GM18870 (cell line): Measurements from ENCODE around the gene NDST4.
A peak's percentile ranks its signal among the peaks of the same experiment; 100 is the strongest.

Experiments
- ATAC-seq: cut with Tn5 transposase; IDR thresholded peaks from one replicate; pipeline ENCODE4 v1.9.1; 2021; ENCODE audit warnings: moderate library complexity; ENCODE audit not compliant: unreplicated experiment

NDST4 gene

DNA sequence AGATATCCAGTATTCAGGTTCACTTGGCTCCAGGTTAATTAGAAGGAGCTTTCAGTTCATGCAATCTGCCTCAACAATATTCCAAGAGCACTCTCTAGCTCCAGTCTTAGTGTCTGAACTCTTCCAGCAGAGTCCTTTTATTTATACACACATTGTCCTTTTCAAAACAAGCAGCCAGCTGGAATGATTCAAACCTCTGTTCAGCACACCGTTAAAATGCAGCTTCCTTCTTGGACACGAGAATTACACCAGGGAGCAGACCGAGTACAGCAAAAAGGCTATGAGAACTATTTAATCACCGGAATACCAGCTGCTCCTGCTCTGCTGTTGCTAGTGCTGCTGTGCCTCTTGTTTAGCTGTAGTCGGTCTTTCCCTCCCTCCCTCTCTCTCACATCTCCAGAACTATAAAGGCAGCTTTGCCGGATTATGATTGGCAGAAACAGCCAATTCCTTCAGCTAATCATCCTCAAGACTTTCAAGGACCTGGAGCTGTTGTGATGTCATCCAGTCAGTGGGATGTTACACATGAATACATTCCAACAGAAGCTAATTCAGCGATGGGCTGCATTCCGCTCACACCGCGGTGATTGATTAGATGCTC, at the start of gene NDST4:
NDST4 (minus strand) TSS at position 115 of the 601 bp plus-strand sequence. CDS start 36,584 bp downstream, outside the sequence.
- no peak for ATAC-seq

DNA sequence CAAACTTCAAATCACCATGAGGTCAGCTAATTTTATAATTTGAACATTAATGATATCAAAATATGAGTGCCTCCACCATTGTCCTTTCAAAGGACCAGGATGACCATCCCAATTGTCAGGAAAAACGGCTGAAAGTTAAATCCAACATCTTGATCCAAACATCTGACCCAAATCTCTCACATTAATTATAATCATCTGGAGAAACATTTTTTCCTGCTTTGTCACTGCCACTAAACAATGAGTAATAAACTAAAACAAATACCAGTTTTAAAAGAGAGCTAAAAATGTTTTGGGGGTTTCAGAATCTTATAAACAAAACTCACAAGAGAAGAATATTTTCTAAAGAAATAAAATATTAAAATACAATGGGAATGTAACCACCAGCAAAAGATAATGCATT, 45.7 kb upstream of the NDST4 start:
- no peak for ATAC-seq

DNA sequence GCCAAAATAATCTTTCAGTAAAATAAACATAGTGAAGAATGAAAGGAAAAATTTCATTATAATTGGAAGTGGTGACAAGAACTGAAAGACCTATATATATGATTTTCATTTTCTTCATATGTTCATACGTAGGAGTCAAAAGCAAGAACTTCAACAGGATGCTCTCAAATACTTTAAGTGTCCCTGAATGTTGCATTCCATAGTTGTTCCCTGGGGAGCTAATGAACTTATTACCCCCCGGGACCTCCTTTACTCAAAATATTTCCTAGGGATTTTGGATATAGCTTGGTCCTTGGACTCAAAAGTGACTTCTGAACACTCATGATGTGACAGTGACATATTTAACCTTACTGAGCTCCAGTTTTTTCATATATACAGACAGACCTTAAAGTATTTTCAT, 44.9 kb upstream of the NDST4 start:
- no peak for ATAC-seq

GRCh38 chr4:115154826-115155225, 41.4 kb upstream of the NDST4 start:
- no peak for ATAC-seq

- no peak for ATAC-seq
Measured at GRCh38 chr4:115152965-115153364, 39.5 kb upstream of the NDST4 start.

DNA sequence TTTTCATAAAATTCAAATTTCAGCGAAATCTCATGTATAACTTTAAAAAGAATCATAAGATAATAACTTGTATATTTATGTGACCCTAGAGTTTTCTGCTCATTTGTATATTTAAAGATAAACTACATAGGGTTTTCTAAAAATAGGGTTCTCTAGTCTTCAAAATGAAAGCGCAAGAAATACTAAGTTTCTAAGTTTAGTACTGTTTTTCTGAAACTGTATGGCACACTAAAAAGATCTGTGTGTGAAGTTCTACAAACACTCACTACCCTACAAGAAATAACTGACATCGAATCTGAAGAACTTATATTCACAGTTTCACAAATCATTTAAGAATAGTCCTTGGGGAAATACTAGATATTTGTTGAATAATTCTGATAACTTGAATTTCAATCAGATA, 38.7 kb upstream of the NDST4 start:
- peak; percentile 65 for ATAC-seq

GRCh38 chr4:115149106-115149505, 35.7 kb upstream of the NDST4 start:
- no peak for ATAC-seq

GRCh38 chr4:115145393-115146160, 32.2 kb upstream of the NDST4 start:
- no peak for ATAC-seq

- no peak for ATAC-seq
Measured at GRCh38 chr4:115128037-115128436, 14.6 kb upstream of the NDST4 start.

DNA sequence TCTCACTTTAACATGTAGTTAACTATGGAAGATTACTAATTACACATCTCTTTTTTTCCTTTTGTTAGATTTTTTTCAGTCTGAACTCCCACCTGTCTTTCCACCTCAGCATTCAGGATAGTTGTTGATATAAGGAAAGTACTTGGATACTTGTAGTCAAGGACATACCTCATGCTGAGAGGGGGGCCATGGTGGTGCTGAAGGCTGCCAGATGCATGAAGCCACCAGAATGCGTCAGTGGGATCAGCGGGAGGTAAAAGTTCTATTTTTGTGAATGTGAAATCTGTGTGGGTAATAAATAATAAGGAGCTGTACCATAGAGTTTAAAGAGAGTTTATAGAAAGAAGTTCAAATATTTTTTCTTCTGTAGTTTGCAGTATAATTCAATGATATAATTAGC, 13.1 kb upstream of the NDST4 start:
- ATAC-seq: no peak

GRCh38 chr4:115121351-115122043, 8.1 kb upstream of the NDST4 start:
- no peak for ATAC-seq

DNA sequence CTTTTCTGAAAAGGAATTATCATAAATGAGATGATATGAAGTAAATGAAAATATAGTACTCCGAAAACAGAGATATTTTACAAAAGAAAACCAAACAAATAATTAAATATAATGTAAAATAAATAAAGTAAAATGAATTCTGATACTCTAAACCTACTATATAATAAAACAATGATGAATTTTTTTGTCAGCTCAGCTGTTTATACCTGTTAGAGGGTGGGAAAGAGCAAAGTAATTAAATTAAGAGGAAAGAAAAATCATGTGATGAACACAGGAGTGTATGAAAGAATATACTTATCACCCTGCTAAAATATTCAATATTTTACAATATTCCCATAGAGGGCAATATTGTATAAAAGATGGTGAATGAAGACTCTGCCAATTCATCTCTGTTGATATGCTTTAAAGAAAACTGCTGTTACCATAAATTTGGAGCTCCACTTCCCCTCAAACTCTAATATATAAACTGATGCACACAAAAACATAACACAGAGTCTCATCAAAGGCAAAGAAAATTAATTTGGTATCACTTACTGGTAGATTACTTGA, 6.5 kb upstream of the NDST4 start:
- ATAC-seq: no peak

GRCh38 chr4:115117651-115118050, 4.2 kb upstream of the NDST4 start:
- no peak for ATAC-seq

- ATAC-seq: no peak
Measured at GRCh38 chr4:115110191-115111181, 2.9 kb downstream of the NDST4 start.

DNA sequence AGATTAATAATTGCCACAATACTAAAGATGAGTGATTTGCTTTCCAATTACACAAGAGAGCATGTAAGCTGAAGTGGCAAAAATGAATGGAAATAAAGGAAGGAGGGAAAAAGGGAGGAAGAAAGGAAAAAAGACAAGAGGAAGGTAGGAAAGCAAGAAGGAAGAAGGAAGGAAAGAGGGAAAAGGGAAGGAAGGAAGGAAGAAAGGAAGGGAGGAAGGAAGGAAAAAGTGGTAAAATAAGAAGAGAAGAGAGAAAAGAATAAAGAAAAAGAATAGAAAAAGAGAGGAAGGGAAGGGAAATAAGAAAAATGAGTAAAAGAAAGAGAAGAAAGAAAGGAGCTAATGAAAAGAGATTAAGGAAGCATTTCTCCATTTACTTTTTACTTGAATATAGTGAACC, 4.6 kb downstream of the NDST4 start:
- ATAC-seq: no peak

- no peak for ATAC-seq
Measured at GRCh38 chr4:115107411-115107810, 6.0 kb downstream of the NDST4 start.

DNA sequence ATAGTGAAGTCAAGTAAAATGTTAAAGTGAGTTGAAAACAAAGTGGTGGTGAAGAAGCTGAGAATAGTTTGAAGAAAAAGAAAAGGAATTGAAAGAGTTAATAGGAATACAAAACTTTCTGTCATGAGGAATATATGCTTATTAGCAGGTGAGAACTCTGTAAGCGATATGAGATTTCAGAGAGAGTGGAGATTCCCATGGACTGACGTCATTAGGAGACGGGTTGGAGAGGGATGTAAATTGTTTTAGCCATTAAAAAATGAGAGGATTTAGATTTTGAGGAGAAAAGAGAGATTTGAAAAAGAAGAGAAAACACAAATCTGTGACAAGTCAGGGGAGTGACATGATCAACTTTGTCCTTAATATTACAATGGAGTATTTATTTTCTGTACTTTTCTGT, 11.7 kb downstream of the NDST4 start:
- ATAC-seq: no peak

- ATAC-seq: peak; percentile 76
Measured at GRCh38 chr4:115090483-115091075, 22.8 kb downstream of the NDST4 start.

DNA sequence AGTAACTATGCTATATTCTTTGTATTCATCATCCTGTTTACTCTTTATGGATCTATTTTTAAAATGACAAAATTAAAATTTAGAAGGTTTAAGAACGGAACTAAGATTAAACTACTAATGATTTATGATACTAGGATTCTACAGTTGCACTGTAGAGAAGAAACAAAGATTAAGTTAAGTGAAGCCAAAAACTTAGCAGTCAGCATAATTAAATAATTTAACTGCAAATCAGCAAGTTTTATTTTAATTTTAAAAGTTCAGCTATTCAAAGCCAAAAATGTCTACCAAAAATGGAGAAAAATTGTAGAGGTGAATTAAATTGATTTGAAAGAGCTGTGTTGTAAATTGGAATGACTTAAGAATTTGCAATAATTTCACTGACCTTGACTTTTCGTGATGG, 30.8 kb downstream of the NDST4 start:
- ATAC-seq: no peak

- ATAC-seq: no peak
Measured at GRCh38 chr4:115076691-115077090, 36.7 kb downstream of the NDST4 start.
